Measurements from ENCODE around the gene AICDA. TPM values are rescaled to one million over a fixed set of nuclear protein-coding genes. Genes with fewer than 3 reads are reported as not detected.

Gene AICDA
- total RNA-seq (not detected), polyA plus RNA-seq (under 1 TPM; 0.03 to 0.22 TPM)
- long read RNA-seq, donor 1: 0 reads
- long read RNA-seq, donor 2: 0 reads
- long read RNA-seq, donor 3: 0 reads

GRCh38 chr12:8612629-8613028 is at the start of gene AICDA:
Gene AICDA, minus strand, starts transcription at chr12:8612859. Its CDS starts 92 bp downstream, at chr12:8612767.
- DNase-seq: no peak
- Histone ChIP-seq H3K27ac (no peak within 1 kb of the TSS), H3K4me3 (no peak within 1 kb of the TSS), H3K9me3 (no peaks in the 10 kb centered on the region), H3K27me3 (peaks cover 0 to 5% (median 0%) of the 10 kb centered on the region in 7 donors), H3K36me3 (no peaks in the 10 kb centered on the region), H3K4me1 (peaks cover 0 to 9% (median 0%) of the 10 kb centered on the region in 9 donors)
- intact Hi-C loops (cut with DNase I): no loop called here
- WGBS, 2 donors: 64 to 66% methylated on average over 2 of the region's 2 CpGs
- no peak for TF ChIP-seq CTCF (IDR thresholded peaks at IDR 0.05)
- no peak for ATAC-seq

- DNase-seq (no peak), ATAC-seq (no peak)
- Histone ChIP-seq H3K27ac (peak overlapping the region in 8 of 10 donors; percentile 20 to 81 (median 65)), H3K4me1 (peaks cover 0 to 9% (median 0%) of the 10 kb centered on the region in 9 donors), H3K36me3 (no peaks in the 10 kb centered on the region), H3K9me3 (peaks cover 0 to 6% (median 0%) of the 10 kb centered on the region in 11 donors), H3K27me3 (no peaks in the 10 kb centered on the region), H3K4me3 (peak overlapping the region in 8 of 10 donors; percentile 14 to 40 (median 26))
- no peak for TF ChIP-seq CTCF (IDR thresholded peaks at IDR 0.05)
- WGBS, 2 donors: 79 to 80% methylated on average over 3 of the region's 3 CpGs
- intact Hi-C loops (cut with DNase I): no loop called here
Measured at GRCh38 chr12:8661751-8662150, 49.1 kb upstream of the AICDA start.

- peak overlapping the region in 4 of 10 donors; percentile 6 to 40 (median 27) for H3K4me3 ChIP-seq
- no peak for TF ChIP-seq CTCF (IDR thresholded peaks at IDR 0.05)
- peak overlapping the region in 1 of 10 donors; percentile 7 for H3K27ac ChIP-seq
- no peaks in the 10 kb centered on the region for H3K27me3 ChIP-seq
- no peaks in the 10 kb centered on the region for H3K36me3 ChIP-seq
- peaks cover 0 to 9% (median 0%) of the 10 kb centered on the region in 9 donors for H3K4me1 ChIP-seq
- intact Hi-C loops (cut with DNase I): no loop called here
- no peak for ATAC-seq
- WGBS, 2 donors: 71 to 80% methylated on average over 3 of the region's 3 CpGs
- no peak for DNase-seq
- peaks cover 0 to 6% (median 0%) of the 10 kb centered on the region in 11 donors for H3K9me3 ChIP-seq
Measured at GRCh38 chr12:8661016-8661415, 48.4 kb upstream of the AICDA start.

- peaks cover 0 to 2% (median 0%) of the 10 kb centered on the region in 9 donors for H3K4me1 ChIP-seq
- no peaks in the 10 kb centered on the region for H3K36me3 ChIP-seq
- intact Hi-C loops (cut with DNase I): loop anchor here in 1 of 10 donors (10.0 kb wide), 1 partner anchor 386 kb away; no protein-coding TSS in a partner anchor
- no peak overlapping the region for H3K4me3 ChIP-seq
- WGBS, 2 donors: 26 to 27% methylated on average over 1 of the region's 1 CpG
- ATAC-seq (peak in 1 of 8 donors; percentile 26), DNase-seq (no peak)
- H3K27ac ChIP-seq: no peak overlapping the region
- peaks cover 0 to 6% (median 0%) of the 10 kb centered on the region in 11 donors for H3K9me3 ChIP-seq
- TF ChIP-seq CTCF (IDR thresholded peaks at IDR 0.05): no peak
- no peaks in the 10 kb centered on the region for H3K27me3 ChIP-seq
Measured at GRCh38 chr12:8658346-8658745, 45.7 kb upstream of the AICDA start.
